HL-60 (cell line): ENCODE results near the gene LRRC46.

Source experiments
- CTCF ChIP-seq: IDR thresholded peaks from one replicate; pipeline ENCODE4 v1.5.1; 2011; ENCODE audit warnings: low read length, control low read depth, inconsistent platforms; ENCODE audit not compliant: insufficient read depth
- GABPA ChIP-seq: IDR thresholded peaks from 2 replicates; pipeline ENCODE4 v1.6.1; 2012; ENCODE audit warnings: low read depth

DNA sequence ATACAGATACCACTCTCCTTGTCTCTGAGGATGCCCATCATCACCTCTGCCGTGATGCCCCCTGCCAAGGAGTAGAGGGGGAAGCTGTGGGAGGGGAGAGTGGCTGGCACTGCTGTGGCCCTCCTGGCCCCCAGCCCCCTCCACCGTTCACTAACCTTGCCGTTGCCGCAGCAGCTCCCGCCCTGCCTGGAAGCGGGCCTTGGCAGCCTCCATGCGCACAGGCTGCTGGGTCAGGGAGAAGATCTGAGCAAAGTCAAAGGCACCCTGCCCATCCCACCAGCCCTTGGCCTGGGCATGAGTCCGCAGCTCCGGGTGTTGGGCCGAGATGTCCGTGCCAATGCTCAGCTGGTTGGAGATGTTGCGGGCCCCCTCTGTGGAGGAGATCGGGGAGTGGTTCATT, 7.2 kb downstream of the LRRC46 start:
- TF ChIP-seq CTCF: no peak
- TF ChIP-seq GABPA: no peak
